GM18867 (cell line): ENCODE measurements around the gene SBF2.
A peak's percentile ranks its signal among the peaks of the same experiment; 100 is the strongest.
"Not testable (repeated sequence)": the region's sequence is repeated elsewhere in the genome, so short reads cannot be mapped to it uniquely, and the experiment has no call there.

Source experiments
- ATAC-seq: cut with Tn5 transposase; IDR thresholded peaks from one replicate; pipeline ENCODE4 v1.9.1; 2021; ENCODE audit warnings: mild to moderate bottlenecking, moderate library complexity; ENCODE audit not compliant: unreplicated experiment

Gene SBF2

DNA sequence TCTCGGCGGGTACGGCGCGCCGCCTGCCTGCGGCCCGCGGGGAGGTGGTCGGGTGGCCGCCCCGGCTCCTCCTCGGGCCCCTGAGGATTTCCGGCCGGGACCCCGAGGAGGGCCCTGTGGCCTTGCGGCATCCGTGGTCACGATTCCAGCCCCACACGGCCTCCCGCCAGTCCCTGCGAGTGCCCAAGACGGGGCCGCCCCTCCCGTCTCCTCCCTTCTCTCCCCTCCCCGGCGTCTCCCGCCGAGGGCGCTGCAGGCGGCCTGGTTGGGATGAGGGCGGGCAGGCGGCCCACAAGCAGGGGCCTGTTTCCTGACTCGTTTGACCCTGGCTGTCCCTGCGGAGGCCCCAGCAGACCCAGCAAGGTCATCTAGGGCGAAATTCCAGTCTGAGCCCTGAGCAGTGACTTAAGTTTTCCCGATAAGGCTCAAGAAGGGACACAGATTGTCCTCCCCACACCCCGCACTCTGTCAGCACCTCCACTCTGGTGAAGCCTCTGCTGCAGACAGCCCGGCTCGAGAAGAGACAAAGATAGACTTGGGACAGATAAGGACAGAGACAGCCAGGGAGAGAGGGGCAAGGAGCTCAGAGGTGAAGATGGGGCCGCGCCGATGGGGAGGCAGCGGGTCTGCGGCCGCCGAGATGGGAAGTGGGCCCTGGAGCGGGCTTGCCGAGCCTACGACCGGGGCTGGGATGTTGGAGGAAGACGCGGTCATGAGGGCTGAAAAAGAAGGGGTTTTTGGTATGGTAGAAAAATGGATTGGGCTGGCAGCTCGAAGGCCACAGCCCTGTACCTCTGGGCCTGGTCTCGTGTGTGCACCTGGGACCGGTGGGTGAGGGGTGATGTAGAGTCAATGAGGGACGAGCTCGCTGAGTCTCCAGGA is 535.1 kb downstream of the SBF2 start:
- ATAC-seq = peak; percentile 36

DNA sequence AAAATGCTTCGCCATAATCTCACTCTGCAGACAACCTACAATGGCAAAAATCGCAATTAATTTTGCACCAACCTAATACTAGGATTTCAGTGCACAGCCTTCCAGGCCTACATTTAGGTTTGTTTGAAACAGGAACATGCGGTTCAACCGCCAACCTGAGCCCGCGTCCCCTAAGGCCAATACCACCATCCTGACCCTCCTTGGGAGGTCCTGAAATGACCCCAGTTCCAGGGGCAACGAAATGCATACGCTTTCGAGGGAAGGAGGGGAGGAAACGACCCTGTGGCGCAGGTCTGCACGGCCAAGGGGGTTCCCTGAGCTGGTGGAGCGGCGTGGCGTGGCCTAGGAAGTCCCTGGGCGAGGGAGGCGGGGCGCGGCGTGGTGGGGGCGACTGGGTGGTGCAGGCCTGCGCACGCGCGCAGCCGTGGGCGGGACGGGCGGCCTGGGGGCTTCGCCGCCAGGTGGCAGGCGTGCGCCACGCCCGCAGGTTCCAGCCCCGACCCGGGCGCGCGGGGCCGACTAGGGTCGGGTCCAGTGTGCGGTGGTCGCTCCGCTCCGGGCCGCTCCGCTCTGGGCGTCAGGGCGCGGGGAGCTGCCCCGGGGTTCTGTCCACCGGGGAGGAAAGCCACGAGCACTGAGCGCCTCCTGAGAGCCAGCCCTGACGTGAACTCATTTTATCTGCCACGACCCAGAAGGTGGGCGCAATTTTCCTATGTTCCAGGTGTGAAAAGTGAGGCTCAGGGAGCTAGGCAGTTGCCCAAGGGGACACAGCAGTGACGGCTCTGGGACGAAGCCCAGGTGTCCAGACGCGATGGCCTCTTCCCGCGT is 536.0 kb downstream of the SBF2 start:
- ATAC-seq = peak; percentile 56

GRCh38 chr11:9756878-9757277 is 537.1 kb downstream of the SBF2 start:
- ATAC-seq = no peak

- ATAC-seq = no peak
Measured at GRCh38 chr11:9756461-9756860, 537.6 kb downstream of the SBF2 start.

DNA sequence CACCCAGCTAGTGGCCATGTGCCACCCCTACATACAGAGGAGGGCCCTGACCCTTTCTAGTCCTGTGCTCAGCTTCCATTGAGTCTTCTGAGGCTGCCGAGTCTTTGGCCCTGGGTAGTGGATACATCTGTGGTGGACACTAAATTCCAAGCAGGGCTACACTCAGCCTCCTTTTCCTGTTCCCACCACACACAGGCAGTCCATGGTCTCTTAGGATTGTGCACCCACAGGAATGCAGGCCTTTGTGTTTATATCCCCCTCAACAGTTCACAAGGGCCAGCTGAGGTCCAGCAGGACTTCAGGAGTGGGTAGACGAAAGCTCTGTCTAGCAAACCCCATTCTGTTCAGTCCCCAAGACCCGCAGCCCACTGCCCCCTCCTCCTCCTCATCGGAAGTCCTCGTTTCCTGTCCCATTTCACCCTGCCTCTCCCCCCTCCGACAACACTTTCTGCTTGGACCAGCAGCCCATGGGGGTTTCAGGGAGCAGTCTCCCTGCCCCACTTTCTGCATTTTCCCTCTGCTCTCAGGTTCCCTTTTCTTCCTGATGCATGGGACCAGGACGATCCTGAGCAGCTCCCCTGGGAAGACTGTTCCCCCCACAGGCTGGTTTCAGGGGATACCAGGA is 538.3 kb downstream of the SBF2 start:
- no peak for ATAC-seq

DNA sequence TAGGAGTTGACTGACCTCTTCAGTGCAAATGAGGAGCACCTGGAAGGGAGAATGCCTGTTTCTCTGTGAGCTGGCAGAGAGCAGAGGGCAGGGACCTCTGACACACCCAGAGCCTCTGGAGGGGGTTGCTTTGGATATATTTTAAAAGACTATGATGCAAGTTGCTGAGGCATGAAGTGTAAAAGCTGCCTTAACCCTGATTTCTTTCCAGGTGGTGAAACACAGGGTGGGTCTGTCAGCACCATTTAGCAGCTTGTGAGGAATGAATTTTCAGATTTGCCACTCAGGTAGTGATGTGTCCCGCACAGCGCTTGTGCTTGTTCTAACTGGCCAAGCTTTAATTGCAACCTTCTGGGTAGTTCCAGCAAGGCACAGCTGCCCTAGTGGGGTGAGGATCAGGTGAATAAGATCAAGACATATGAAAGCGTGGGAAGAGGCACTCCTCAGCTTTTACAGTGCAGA is 540.0 kb downstream of the SBF2 start:
- no peak for ATAC-seq

- no peak for ATAC-seq
Measured at GRCh38 chr11:9753021-9753420, 541.0 kb downstream of the SBF2 start.

DNA sequence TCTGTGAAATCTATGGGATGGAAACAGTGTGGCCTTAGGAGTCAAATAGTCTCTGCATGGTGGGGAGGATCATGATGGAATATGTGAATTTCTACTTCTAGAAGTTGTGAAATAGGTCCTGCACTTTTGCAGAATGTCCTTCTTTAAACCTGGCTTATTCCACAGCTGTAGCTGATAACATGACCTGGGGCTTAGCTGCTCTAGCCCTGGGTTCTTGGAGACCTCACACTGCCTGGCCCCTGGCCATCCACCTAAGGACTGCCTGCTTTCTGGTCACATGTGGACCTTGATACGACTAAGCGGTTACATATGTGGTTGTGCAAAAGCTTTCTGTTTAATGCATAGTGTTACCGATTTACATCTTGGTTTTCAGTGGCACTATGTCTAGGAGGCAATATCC is 541.9 kb downstream of the SBF2 start:
- ATAC-seq = no peak

DNA sequence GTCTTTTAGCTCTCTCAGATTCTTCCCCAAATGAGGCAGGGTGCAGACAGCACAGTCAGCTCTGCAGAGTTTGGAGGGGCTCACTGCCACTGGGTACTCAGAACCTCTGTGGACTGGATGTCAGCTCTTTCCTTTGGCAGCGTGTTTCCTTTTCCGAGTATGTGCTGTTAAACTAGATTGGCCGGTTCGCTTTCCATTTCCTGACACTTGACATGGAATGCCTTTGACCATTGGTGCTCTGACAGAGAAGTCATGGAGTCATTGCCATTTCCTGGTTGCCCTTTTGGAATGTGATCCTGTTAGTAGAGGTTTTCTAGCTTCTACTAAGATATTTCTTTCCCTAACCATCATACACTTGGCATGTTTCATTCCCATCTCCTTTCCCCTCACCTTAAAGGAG is 543.5 kb downstream of the SBF2 start:
- no peak for ATAC-seq

- ATAC-seq = peak; percentile 66
Measured at GRCh38 chr11:9748361-9748970, 545.6 kb downstream of the SBF2 start.

DNA sequence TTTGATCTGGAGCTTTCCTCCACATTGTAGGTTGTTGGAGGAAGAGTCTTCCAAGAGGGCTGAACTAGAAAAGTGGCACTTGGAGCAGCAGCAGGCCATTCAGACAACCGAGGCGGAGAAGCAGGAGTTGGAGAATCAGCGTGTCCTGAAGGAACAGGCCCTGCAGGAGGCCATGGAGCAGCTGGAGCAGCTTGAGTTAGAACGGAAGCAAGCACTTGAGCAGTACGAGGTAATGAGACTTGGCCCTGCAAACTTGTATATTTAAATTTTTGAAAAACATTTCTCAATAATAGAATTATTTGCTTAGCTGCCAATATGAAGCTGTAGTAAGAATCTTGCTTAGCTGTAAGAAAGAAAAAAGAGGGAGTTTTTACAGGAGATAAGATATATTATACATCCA is 546.2 kb downstream of the SBF2 start:
- ATAC-seq = no peak

DNA sequence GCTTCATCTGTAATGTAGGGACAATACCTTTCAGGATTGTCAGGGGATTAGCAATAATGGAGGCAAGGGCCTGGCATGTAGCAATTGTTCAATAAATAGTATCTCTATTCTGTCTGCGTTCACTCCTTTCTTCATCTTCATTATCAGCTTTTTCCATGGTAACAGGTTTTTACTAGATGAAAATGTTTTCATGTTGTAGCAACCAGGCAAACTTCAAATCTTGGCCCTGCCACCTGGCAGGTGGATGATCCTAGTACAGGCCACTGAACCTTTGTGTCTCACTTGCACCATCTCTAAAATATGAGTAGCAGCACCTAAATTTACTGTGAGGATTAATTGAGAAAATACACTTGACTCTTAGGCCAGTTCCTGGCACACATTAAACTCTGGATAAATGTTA is 546.8 kb downstream of the SBF2 start:
- no peak for ATAC-seq

DNA sequence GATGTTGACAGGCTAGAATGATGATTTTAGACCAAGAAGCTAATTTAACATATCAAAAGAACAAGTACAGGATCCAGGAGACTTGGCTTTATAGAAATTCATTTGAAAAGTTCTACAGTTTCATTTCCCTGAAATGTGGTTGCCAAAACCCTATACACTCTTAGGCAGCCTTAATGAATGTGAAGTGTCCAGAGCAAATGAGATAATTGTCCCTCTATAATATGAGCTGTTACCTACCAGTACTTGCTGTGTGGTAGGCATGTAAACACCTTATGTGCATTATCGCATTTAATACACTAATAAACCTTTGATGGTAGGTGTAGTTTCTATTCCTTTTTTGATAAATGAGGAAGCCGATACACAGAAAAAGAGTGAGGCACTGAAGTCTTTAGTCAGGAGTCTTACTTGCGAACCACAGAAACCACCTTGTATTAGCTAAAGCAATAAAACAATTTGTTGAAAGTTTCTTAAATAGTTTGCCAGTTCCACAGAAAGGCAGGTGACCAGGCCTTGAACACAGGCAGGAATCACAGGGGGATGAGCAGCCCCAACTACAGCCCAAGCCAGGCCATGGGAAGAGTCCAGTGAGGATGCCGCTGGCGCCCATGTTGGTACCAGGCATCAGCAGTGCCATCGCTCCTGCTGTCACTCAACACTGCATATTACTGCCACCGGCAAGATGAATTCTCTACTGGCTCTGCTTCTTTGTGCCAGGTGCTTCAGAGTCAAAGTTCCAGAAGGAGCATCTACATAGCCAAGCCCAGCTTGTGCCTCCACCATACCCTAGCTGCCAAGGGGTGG is 548.4 kb downstream of the SBF2 start:
- peak; percentile 59 for ATAC-seq

GRCh38 chr11:9743512-9743911 is 550.5 kb downstream of the SBF2 start:
- ATAC-seq = not testable (repeated sequence)

DNA sequence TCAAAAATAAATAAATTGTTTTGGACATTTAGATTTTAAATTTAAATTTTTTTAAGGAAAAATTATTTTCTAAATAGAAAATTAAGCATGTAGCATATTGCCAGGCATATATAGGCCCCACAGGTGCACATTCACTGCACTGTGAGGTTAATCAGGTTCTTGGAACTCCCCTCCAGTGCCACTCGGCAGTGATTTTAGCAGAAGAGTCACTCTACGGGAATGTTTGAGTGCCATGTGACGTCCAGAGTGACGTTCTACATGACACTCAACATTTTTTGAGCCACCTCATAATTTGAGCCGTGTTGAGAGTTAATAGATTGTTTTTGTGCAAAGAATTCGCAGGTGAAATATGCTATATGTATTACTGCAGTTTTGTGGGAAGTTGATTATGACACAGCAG is 552.8 kb downstream of the SBF2 start:
- ATAC-seq = no peak

DNA sequence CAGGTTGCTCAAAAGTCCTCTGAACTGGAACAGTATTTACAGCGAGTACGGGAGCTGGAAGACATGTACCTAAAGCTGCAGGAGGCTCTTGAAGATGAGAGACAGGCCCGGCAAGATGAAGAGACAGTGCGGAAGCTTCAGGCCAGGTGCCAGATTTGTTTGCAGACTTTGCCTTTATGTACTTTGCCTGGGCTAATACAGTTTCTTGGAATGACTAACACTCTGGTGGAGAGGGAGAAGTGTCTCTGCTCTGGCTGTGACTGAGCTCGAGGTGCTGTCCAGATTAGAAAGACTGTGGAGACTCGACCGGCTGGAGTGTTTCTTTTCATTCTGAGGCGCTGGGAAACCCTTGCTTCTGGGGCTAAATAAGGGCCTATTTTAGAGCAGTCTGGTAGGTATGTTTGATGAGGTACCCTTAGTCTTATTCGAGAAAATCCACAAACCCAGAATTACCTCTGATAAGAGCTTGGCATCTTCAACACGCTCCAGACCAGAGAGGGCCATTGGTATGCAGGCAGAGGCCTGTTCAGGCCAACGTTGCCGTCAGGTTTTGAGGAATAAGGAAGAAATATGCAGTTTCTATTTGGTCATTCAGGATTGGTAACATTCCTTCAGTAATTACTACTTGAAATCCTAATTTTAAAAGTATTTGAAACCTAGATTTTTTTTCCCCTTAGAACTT is 553.7 kb downstream of the SBF2 start:
- no peak for ATAC-seq

GRCh38 chr11:9739123-9739900 is 554.7 kb downstream of the SBF2 start:
- peak; percentile 67 for ATAC-seq

GRCh38 chr11:9738707-9739106 is 555.3 kb downstream of the SBF2 start:
- no peak for ATAC-seq

DNA sequence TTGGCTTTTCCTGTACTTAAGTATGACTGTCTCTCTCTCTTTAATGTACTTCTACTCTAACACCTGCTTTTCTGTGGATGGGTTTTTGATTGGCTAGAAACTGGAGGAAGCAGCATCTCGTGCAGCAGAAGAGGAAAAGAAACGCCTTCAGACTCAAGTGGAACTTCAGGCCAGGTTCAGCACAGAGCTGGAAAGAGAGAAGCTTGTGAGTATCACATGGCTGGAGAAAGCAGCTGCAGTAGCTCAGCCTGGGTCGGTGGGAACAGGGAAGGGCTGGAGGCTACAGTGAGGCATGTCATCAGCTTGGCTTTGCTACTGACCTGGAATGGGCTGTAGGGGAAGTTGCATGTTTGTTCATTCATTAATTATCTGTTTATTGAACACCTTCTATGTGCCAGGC is 555.9 kb downstream of the SBF2 start:
- ATAC-seq = no peak
